ENCODE results near the gene ERI3.

The ERI3 gene

GRCh38 chr1:44281962-44282703, 72.9 kb downstream of the ERI3 start:
- no peak for DNase-seq

GRCh38 chr1:44276901-44277300, 78.2 kb downstream of the ERI3 start:
- DNase-seq: no peak

GRCh38 chr1:44275991-44276405, 79.1 kb downstream of the ERI3 start:
- no peak for DNase-seq

GRCh38 chr1:44275296-44275962, 79.6 kb downstream of the ERI3 start:
- no peak for DNase-seq

GRCh38 chr1:44273560-44274350, 81.3 kb downstream of the ERI3 start:
- no peak for DNase-seq

GRCh38 chr1:44272992-44273391, 82.1 kb downstream of the ERI3 start:
- no peak for DNase-seq

GRCh38 chr1:44271646-44272045, 83.4 kb downstream of the ERI3 start:
- DNase-seq: no peak

- no peak for DNase-seq
Observed at GRCh38 chr1:44270686-44271628, 84.1 kb downstream of the ERI3 start.

GRCh38 chr1:44268054-44268453, 87.0 kb downstream of the ERI3 start:
- no peak for DNase-seq

GRCh38 chr1:44267438-44267837, 87.6 kb downstream of the ERI3 start:
- DNase-seq: no peak

GRCh38 chr1:44266400-44267344, 88.4 kb downstream of the ERI3 start:
- no peak for DNase-seq

- no peak for DNase-seq
Observed at GRCh38 chr1:44265656-44266358, 89.2 kb downstream of the ERI3 start.

GRCh38 chr1:44264451-44264771, 90.6 kb downstream of the ERI3 start:
- no peak for DNase-seq

- DNase-seq: no peak
Observed at GRCh38 chr1:44263568-44264450, 91.2 kb downstream of the ERI3 start.

GRCh38 chr1:44262816-44263567, 92.1 kb downstream of the ERI3 start:
- DNase-seq: no peak

GRCh38 chr1:44262414-44262813, 92.6 kb downstream of the ERI3 start:
- DNase-seq: no peak

GRCh38 chr1:44261962-44262361, 93.1 kb downstream of the ERI3 start:
- no peak for DNase-seq

GRCh38 chr1:44261171-44261817, 93.8 kb downstream of the ERI3 start:
- DNase-seq: no peak

- DNase-seq: no peak
Observed at GRCh38 chr1:44260792-44261170, 94.3 kb downstream of the ERI3 start.

Data from stimulated activated CD4-positive, alpha-beta T cell treated with anti-CD3 and anti-CD28 coated beads, Interleukin-4, amount 100 ng/mL, for 4 hours (primary cell).